Measurements from ENCODE around the gene BAD.

DNA sequence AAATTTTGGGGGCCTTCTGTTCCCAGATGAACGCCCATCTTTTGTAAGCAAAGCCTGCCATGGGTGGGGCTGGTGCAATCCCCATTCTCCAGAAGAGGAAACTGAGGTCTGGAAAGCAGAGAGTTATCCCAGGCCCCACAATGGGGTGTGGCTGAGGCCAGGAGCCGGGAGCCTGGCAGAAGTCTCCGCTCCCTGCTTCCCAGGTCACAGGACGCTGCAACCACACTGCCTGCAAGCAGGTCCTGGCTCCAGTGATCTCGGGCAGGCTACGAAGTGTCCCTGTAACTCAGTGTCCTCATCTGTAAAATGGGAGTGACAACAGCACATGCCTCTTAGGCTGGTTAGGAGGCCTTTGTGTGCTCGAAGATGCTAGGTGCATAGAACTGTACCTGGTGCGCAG lies 31.4 kb downstream of the BAD start:
- TF ChIP-seq CTCF (IDR thresholded peaks at IDR 0.05) (no peak), POLR2A (IDR thresholded peaks at IDR 0.05) (no peak)
